ENCODE results near the gene C2CD5.

DNA sequence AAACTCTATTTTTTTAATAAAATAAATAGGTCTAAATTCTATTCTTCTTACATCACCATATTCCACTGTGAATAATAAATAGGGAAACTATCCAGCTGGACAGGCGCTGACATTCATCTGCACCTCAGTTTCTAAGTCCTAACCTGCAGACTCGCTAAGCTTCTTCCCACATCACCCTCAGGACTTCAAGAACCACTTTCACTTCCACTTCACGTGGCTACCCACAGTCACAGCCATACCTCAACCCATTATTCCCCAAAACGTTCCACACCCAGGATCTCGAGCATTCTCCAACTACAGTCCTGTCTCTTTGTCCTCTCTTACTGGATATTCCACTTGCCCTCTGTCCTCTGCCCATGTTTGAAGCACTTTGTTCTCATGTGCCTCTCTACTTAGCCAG lies 71.1 kb downstream of the C2CD5 start:
- TF ChIP-seq CTCF (IDR thresholded peaks at IDR 0.05) = no peak
- TF ChIP-seq POLR2AphosphoS5 (IDR thresholded peaks at IDR 0.05) = no peak
- no peak for TF ChIP-seq POLR2A (IDR thresholded peaks at IDR 0.05; ENCODE audit: low read depth)
